ENCODE measurements around the gene SPECC1L. TPM values are rescaled to one million over a fixed set of nuclear protein-coding genes. Genes with fewer than 3 reads are reported as not detected.
A peak's percentile ranks its signal among the peaks of the same experiment; 100 is the strongest.

The SPECC1L gene
- total RNA-seq, 2 donors from 2014 or later: 59.4 to 61.8 TPM

- H3K27me3 Mint-ChIP-seq (ENCODE audit: low read depth): no peaks in the 10 kb centered on the region
- H3K36me3 Mint-ChIP-seq (ENCODE audit: insufficient read depth in 2 of 2): peaks cover 2 to 8% of the 10 kb centered on the region in 2 donors
- H3K4me1 Mint-ChIP-seq (ENCODE audit: low read depth): peaks cover 36% of the 10 kb centered on the region
- DNase-seq: no peak
- no peak overlapping the region for H3K27ac Mint-ChIP-seq
- ATAC-seq (replicated peaks in 1 of 2): no peak
- no peak overlapping the region for H3K4me3 Mint-ChIP-seq
- H3K9me3 Mint-ChIP-seq: no peaks in the 10 kb centered on the region
Observed at GRCh38 chr22:24393848-24394247, 123.2 kb downstream of the SPECC1L start.

- ATAC-seq (replicated peaks in 1 of 2) (no peak), DNase-seq (no peak)
- Mint-ChIP-seq H3K36me3 (ENCODE audit: insufficient read depth in 2 of 2) (peaks cover 2 to 8% of the 10 kb centered on the region in 2 donors), H3K27ac (no peak overlapping the region), H3K9me3 (no peaks in the 10 kb centered on the region), H3K27me3 (ENCODE audit: low read depth) (no peaks in the 10 kb centered on the region), H3K4me1 (ENCODE audit: low read depth) (peaks cover 40% of the 10 kb centered on the region), H3K4me3 (no peak overlapping the region)
Observed at GRCh38 chr22:24394254-24394653, 123.6 kb downstream of the SPECC1L start.

GRCh38 chr22:24398409-24398808 lies 127.8 kb downstream of the SPECC1L start:
- Mint-ChIP-seq H3K27me3 (ENCODE audit: low read depth) (no peaks in the 10 kb centered on the region), H3K36me3 (ENCODE audit: insufficient read depth in 2 of 2) (peaks cover 6 to 11% of the 10 kb centered on the region in 2 donors), H3K4me3 (no peak overlapping the region), H3K4me1 (ENCODE audit: low read depth) (peaks cover 50% of the 10 kb centered on the region), H3K27ac (peak overlapping the region; percentile 9), H3K9me3 (no peaks in the 10 kb centered on the region)
- no peak for ATAC-seq (replicated peaks in 1 of 2)
- DNase-seq: no peak

- peaks cover 7 to 13% of the 10 kb centered on the region in 2 donors for H3K36me3 Mint-ChIP-seq (ENCODE audit: insufficient read depth in 2 of 2)
- peaks cover 50% of the 10 kb centered on the region for H3K4me1 Mint-ChIP-seq (ENCODE audit: low read depth)
- ATAC-seq (replicated peaks in 1 of 2) (peak; percentile 74 to 82), DNase-seq (no peak)
- H3K9me3 Mint-ChIP-seq: no peaks in the 10 kb centered on the region
- H3K4me3 Mint-ChIP-seq: peak overlapping the region in 1 of 2 donors; percentile 80
- H3K27me3 Mint-ChIP-seq (ENCODE audit: low read depth): no peaks in the 10 kb centered on the region
- no peak overlapping the region for H3K27ac Mint-ChIP-seq
Observed at GRCh38 chr22:24400034-24400725, 129.5 kb downstream of the SPECC1L start.

GRCh38 chr22:24400726-24401596 lies 130.3 kb downstream of the SPECC1L start:
- H3K4me1 Mint-ChIP-seq (ENCODE audit: low read depth): peaks cover 50% of the 10 kb centered on the region
- peak overlapping the region; percentile 71 for H3K27ac Mint-ChIP-seq
- no peaks in the 10 kb centered on the region for H3K9me3 Mint-ChIP-seq
- ATAC-seq (replicated peaks in 1 of 2) (no peak), DNase-seq (no peak)
- peak overlapping the region; percentile 3 to 80 for H3K4me3 Mint-ChIP-seq
- H3K27me3 Mint-ChIP-seq (ENCODE audit: low read depth): no peaks in the 10 kb centered on the region
- H3K36me3 Mint-ChIP-seq (ENCODE audit: insufficient read depth in 2 of 2): peaks cover 3 to 11% of the 10 kb centered on the region in 2 donors

- H3K4me3 Mint-ChIP-seq: no peak overlapping the region
- no peak overlapping the region for H3K27ac Mint-ChIP-seq
- ATAC-seq (replicated peaks in 1 of 2) (no peak), DNase-seq (no peak)
- H3K4me1 Mint-ChIP-seq (ENCODE audit: low read depth): peaks cover 54% of the 10 kb centered on the region
- H3K27me3 Mint-ChIP-seq (ENCODE audit: low read depth): no peaks in the 10 kb centered on the region
- peaks cover 2 to 11% of the 10 kb centered on the region in 2 donors for H3K36me3 Mint-ChIP-seq (ENCODE audit: insufficient read depth in 2 of 2)
- no peaks in the 10 kb centered on the region for H3K9me3 Mint-ChIP-seq
Observed at GRCh38 chr22:24401931-24402367, 131.3 kb downstream of the SPECC1L start.

- Mint-ChIP-seq H3K36me3 (ENCODE audit: insufficient read depth in 2 of 2) (peaks cover 2 to 12% of the 10 kb centered on the region in 2 donors), H3K4me3 (peak overlapping the region; percentile 24 to 45), H3K27me3 (ENCODE audit: low read depth) (no peaks in the 10 kb centered on the region), H3K27ac (peak overlapping the region; percentile 9), H3K4me1 (ENCODE audit: low read depth) (peaks cover 61% of the 10 kb centered on the region), H3K9me3 (no peaks in the 10 kb centered on the region)
- DNase-seq (peak in 1 of 2 donors; percentile 37), ATAC-seq (replicated peaks in 1 of 2) (peak; percentile 74 to 75)
Observed at GRCh38 chr22:24402460-24403192, 132.0 kb downstream of the SPECC1L start.

- no peaks in the 10 kb centered on the region for H3K9me3 Mint-ChIP-seq
- peaks cover 57% of the 10 kb centered on the region for H3K4me1 Mint-ChIP-seq (ENCODE audit: low read depth)
- no peak for DNase-seq
- peaks cover 2 to 13% of the 10 kb centered on the region in 2 donors for H3K36me3 Mint-ChIP-seq (ENCODE audit: insufficient read depth in 2 of 2)
- H3K4me3 Mint-ChIP-seq: no peak overlapping the region
- no peaks in the 10 kb centered on the region for H3K27me3 Mint-ChIP-seq (ENCODE audit: low read depth)
- H3K27ac Mint-ChIP-seq: no peak overlapping the region
- no peak for ATAC-seq (replicated peaks in 1 of 2)
Observed at GRCh38 chr22:24403346-24403745, 132.7 kb downstream of the SPECC1L start.

GRCh38 chr22:24404561-24405275 lies 134.1 kb downstream of the SPECC1L start:
- H3K27me3 Mint-ChIP-seq (ENCODE audit: low read depth): no peaks in the 10 kb centered on the region
- H3K4me3 Mint-ChIP-seq: no peak overlapping the region

GRCh38 chr22:24405631-24406321 lies 135.1 kb downstream of the SPECC1L start:
- no peaks in the 10 kb centered on the region for H3K27me3 Mint-ChIP-seq (ENCODE audit: low read depth)
- peaks cover 2 to 14% of the 10 kb centered on the region in 2 donors for H3K36me3 Mint-ChIP-seq (ENCODE audit: insufficient read depth in 2 of 2)
- H3K27ac Mint-ChIP-seq: no peak overlapping the region
- H3K4me3 Mint-ChIP-seq: no peak overlapping the region
- H3K9me3 Mint-ChIP-seq: no peaks in the 10 kb centered on the region
- peaks cover 48% of the 10 kb centered on the region for H3K4me1 Mint-ChIP-seq (ENCODE audit: low read depth)
- no peak for ATAC-seq (replicated peaks in 1 of 2)
- DNase-seq: no peak

More at GRCh38 chr22:24404561-24405275, 134.1 kb downstream of the SPECC1L start:
- no peak for DNase-seq
- Mint-ChIP-seq H3K4me1 (ENCODE audit: low read depth) (peaks cover 49% of the 10 kb centered on the region), H3K9me3 (no peaks in the 10 kb centered on the region), H3K27ac (no peak overlapping the region), H3K36me3 (ENCODE audit: insufficient read depth in 2 of 2) (peaks cover 2 to 13% of the 10 kb centered on the region in 2 donors)
- ATAC-seq (replicated peaks in 1 of 2): no peak

GRCh38 chr22:24406322-24407277 lies 136.0 kb downstream of the SPECC1L start:
- peaks cover 40% of the 10 kb centered on the region for H3K4me1 Mint-ChIP-seq (ENCODE audit: low read depth)
- H3K36me3 Mint-ChIP-seq (ENCODE audit: insufficient read depth in 2 of 2): peaks cover 2 to 8% of the 10 kb centered on the region in 2 donors
- H3K4me3 Mint-ChIP-seq: no peak overlapping the region
- H3K9me3 Mint-ChIP-seq: no peaks in the 10 kb centered on the region
- DNase-seq (no peak), ATAC-seq (replicated peaks in 1 of 2) (no peak)
- no peak overlapping the region for H3K27ac Mint-ChIP-seq
- no peaks in the 10 kb centered on the region for H3K27me3 Mint-ChIP-seq (ENCODE audit: low read depth)

Measured in activated T-cell treated with anti-CD3 and anti-CD28 coated beads, Interleukin-2, amount 50 U/mL, for 72 hours (primary cell).